Psoas muscle (tissue), 8 donors: ENCODE results near the gene LNP1. TPM values are rescaled to one million over a fixed set of nuclear protein-coding genes. Genes with fewer than 3 reads are reported as not detected.
"Not testable (repeated sequence)": the region's sequence is repeated elsewhere in the genome, so short reads cannot be mapped to it uniquely, and the experiment has no call there.

ENCODE experiments used
- ATAC-seq, 4 donors: fragments of 200-7000 bp; cut with Tn5 transposase; one replicate each; pipeline ENCODE4 v1.9.1; 2020; ENCODE audit warnings: moderate library complexity in 3 of 4, mild to moderate bottlenecking in 2 of 4
- DNase-seq, 2 donors: peaks; one replicate each; pipeline ENCODE4 v3.0.0-alpha.2; 2020
- H3K27ac ChIP-seq: fragments of 200-600 bp; one replicate; pipeline ENCODE4 v1.8.0; 2022
- H3K27me3 ChIP-seq, 3 donors: fragments of 200-600 bp in 1 of 3; one replicate each; pipeline versions ENCODE4 v1.6.1 to v1.8.0; 2013 to 2022; ENCODE audit warnings: low read length in 2 of 3, mild to moderate bottlenecking in 2 of 3, moderate library complexity in 1 of 3; ENCODE audit not compliant: insufficient read depth in 3 of 3
- H3K36me3 ChIP-seq, 2 donors: fragments of 200-600 bp in 1 of 2; one replicate each; pipeline versions ENCODE4 v1.6.1 to v1.8.0; 2013 to 2022; ENCODE audit warnings: low read depth in 1 of 2, mild to moderate bottlenecking in 1 of 2, moderate library complexity in 1 of 2; ENCODE audit not compliant: insufficient read depth in 1 of 2
- H3K4me1 ChIP-seq: fragments of 200-600 bp; one replicate; pipeline ENCODE4 v1.8.0; 2022
- H3K4me3 ChIP-seq: fragments of 200-600 bp; one replicate; pipeline ENCODE4 v1.8.0; 2022; ENCODE audit warnings: mild to moderate bottlenecking
- H3K9me3 ChIP-seq: fragments of 200-600 bp; one replicate; pipeline ENCODE4 v1.8.0; 2022
- WGBS, 3 donors: extraction: QIAGEN DNeasy Blood & Tissue Kit; methylation state at CpG; one replicate each; pipeline versions ENCODE4 v1.1.6 to v1.1.7; 2013; 5-methylcytosine and 5-hydroxymethylcytosine counted together
- intact Hi-C, 2 donors: fragments of 100-400 bp; cut with DNase I; formaldehyde crosslinking; loops; one replicate each; pipeline versions ENCODE4 v1.11.0 to v1.14.2; 2022
- polyA plus RNA-seq, 3 donors: library from polyadenylated mRNA; stranded (reverse); fragments of 200-250 nt; gene quantifications; one replicate each; pipeline ENCODE4 v1.2.3, GENCODE V29; 2013
- total RNA-seq, 4 donors: library from RNA; stranded (reverse); fragmentation: NEBNext Ultra II Directional in 2 of 4; extraction: Animal tissue kit (Norgen Biotek cat#: 25700) in 2 of 4; gene quantifications; one replicate each; pipeline versions ENCODE4 v1.2.1 to v1.2.4, GENCODE V29; 2021 to 2023
- TF ChIP-seq, protein P1 (sequence below): fragments of 200-600 bp; IDR thresholded peaks from one replicate; pipeline ENCODE4 v1.8.0; 2022; ENCODE audit warnings: antibody characterized with exemption
- donor health status: healthy with polysubstance abuse.
- donor health status: DM: no; HTN: no; CAD: no; lungs with moderate emphysema.
- donor health status: Bipolar disorder and iron deficiency.
- donor health status: healthy.
- donor health status: DM: yes; HTN: yes; CAD: no.
- donor health status: DM: no; HTN: no; CAD: no.
- donor health status: DM: no; HTN: no; CAD: no.
- donor health status: DM: yes; HTN: yes; CAD: no.

Gene LNP1
- total and polyA plus RNA-seq, 7 donors: 0.96 to 5.1 (median 1.7) TPM

DNA sequence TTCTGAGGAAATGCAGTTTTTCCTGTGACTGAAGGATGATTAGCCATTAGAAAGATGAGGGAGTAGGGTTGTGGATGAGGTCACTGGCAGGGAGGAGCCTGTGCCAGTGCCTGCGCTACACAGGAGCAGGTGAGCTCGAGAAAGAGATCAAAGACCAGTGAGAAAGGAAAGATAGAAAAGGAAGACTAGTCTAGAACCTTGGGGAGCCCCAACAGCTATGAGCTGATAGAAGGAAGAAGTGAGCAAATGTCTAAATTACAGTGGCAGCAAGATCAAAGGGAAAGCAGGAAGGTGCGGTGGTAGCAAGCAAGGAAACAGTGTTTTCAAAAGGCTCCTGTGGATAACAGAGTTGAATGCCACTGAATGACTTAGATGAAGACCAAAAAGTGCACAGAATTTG, 39.6 kb downstream of the LNP1 start:
- intact Hi-C loops: no loop called here
- TF ChIP-seq, protein P1, sequence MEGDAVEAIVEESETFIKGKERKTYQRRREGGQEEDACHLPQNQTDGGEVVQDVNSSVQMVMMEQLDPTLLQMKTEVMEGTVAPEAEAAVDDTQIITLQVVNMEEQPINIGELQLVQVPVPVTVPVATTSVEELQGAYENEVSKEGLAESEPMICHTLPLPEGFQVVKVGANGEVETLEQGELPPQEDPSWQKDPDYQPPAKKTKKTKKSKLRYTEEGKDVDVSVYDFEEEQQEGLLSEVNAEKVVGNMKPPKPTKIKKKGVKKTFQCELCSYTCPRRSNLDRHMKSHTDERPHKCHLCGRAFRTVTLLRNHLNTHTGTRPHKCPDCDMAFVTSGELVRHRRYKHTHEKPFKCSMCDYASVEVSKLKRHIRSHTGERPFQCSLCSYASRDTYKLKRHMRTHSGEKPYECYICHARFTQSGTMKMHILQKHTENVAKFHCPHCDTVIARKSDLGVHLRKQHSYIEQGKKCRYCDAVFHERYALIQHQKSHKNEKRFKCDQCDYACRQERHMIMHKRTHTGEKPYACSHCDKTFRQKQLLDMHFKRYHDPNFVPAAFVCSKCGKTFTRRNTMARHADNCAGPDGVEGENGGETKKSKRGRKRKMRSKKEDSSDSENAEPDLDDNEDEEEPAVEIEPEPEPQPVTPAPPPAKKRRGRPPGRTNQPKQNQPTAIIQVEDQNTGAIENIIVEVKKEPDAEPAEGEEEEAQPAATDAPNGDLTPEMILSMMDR: no peak
- WGBS, 3 donors: 93 to 98% (median 93%) methylated on average over 3 of the region's 3 CpGs
- DNase-seq: no peak
- Histone ChIP-seq H3K27ac (no peak overlapping the region), H3K27me3 (no peaks in the 10 kb centered on the region), H3K4me3 (no peak overlapping the region), H3K36me3 (no peaks in the 10 kb centered on the region), H3K4me1 (peaks cover 3% of the 10 kb centered on the region), H3K9me3 (peaks cover 4% of the 10 kb centered on the region)
- no peak for ATAC-seq

DNA sequence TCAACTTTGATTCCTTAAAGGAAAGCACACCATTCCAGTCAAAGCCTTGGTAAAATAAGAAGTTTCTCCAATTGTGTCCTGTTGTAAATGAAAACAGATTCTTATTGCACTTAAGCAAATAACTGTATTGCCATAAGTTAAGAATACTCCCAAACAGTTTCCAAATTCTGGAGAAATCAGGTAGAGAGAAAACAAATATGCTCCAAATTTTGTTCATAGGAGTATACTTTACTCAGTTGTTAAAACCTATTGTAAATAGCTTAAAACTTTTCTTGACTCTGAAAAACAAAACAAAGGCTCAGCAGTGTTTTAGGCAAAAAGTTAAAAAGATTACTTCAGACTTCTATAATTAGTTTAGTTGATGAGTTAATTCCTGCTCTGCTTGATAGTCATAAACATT, 42.4 kb downstream of the LNP1 start:
- intact Hi-C loops: no loop called here
- DNase-seq (no peak), ATAC-seq (no peak)
- Histone ChIP-seq H3K27me3 (no peaks in the 10 kb centered on the region), H3K36me3 (no peaks in the 10 kb centered on the region), H3K4me1 (no peaks in the 10 kb centered on the region), H3K4me3 (no peak overlapping the region), H3K9me3 (no peaks in the 10 kb centered on the region), H3K27ac (no peak overlapping the region)
- TF ChIP-seq, protein P1: no peak

DNA sequence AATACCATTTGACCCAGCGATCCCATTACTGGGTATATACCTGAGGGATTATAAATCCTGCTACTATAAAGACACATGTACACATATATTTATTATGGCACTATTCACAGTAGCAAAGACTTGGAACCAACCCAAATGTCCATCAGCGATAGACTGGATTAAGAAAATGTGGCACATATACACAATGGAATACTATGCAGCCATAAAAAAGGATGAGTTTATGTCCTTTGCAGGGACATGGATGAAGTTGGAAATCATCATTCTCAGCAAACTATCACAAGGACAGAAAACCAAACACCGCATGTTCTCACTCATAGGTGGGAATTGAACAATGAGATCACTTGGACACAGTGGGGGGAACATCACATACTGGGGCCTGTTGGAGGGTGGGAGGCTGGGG, 45.7 kb downstream of the LNP1 start:
- DNase-seq, H3K36me3 ChIP-seq, ATAC-seq, H3K9me3 ChIP-seq, H3K27me3 ChIP-seq, H3K27ac ChIP-seq, H3K4me3 ChIP-seq, intact Hi-C loops, H3K4me1 ChIP-seq: not testable (repeated sequence)
- WGBS, 3 donors: 94 to 98% (median 97%) methylated on average over 3 of the region's 3 CpGs

DNA sequence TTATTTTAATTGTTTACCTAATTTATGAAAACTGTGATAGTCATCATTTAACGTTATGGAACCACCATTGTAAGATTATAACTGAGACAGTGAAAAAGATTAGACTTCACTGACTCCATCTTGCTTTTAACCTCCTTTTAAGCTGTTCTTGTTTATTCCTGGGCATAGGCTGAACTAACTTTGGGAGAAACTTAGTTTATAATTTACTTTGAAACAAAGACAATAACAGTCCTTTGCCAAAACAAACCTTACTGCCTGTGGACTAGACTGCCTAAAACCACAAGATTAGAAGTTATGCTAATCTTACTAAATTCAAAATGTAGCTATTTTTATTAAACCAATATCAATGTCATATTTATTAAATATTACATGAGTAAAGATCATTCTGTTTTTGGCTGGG, 46.7 kb downstream of the LNP1 start:
- no peak for DNase-seq
- Histone ChIP-seq H3K4me1 (no peaks in the 10 kb centered on the region), H3K4me3 (no peak overlapping the region), H3K27ac (no peak overlapping the region), H3K36me3 (no peaks in the 10 kb centered on the region), H3K27me3 (no peaks in the 10 kb centered on the region), H3K9me3 (no peaks in the 10 kb centered on the region)
- ATAC-seq: no peak
- TF ChIP-seq, protein P1: no peak
- WGBS, 3 donors: 91 to 97% (median 93%) methylated on average over 1 of the region's 1 CpG
- intact Hi-C loops: no loop called here

DNA sequence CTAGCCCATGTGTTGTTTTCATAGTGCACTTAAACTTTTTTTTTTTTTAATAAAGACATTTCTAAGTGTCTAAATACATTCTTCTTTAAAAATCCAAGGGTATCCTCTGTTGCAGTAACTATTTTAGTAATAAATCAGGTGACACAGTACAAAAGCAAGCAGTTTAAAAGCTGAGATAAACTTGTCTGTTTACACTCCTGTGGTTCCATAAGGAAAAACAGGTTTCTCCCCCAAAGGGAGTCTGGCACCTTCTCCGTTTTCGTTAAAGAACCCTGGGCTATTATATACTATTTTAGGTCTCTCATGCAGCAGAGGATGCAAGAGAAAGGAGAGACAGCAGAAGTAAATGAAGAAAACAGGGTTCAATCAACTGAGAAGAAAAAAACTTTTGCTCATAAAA, 47.9 kb downstream of the LNP1 start:
- intact Hi-C loops: no loop called here
- TF ChIP-seq, protein P1: no peak
- WGBS, 3 donors: 49 to 62% (median 53%) methylated on average over 2 of the region's 2 CpGs
- Histone ChIP-seq H3K36me3 (no peaks in the 10 kb centered on the region), H3K4me1 (no peaks in the 10 kb centered on the region), H3K9me3 (no peaks in the 10 kb centered on the region), H3K4me3 (no peak overlapping the region), H3K27ac (no peak overlapping the region), H3K27me3 (no peaks in the 10 kb centered on the region)
- DNase-seq (no peak), ATAC-seq (no peak)
